GM10266 (cell line): ENCODE measurements around the gene PLD4.
"Not testable (repeated sequence)": the region's sequence is repeated elsewhere in the genome, so short reads cannot be mapped to it uniquely, and the experiment has no call there.

ENCODE experiments used
- DNase-seq: peaks from one replicate; pipeline ENCODE4 v3.0.0; 2012; ENCODE audit errors: extremely low spot score
- CTCF ChIP-seq: IDR thresholded peaks from 2 replicates; pipeline ENCODE4 v1.5.1; 2012; ENCODE audit warnings: mild to moderate bottlenecking, low read depth; ENCODE audit not compliant: control insufficient read depth, insufficient read depth; ENCODE audit errors: missing control alignments

Gene PLD4

DNA sequence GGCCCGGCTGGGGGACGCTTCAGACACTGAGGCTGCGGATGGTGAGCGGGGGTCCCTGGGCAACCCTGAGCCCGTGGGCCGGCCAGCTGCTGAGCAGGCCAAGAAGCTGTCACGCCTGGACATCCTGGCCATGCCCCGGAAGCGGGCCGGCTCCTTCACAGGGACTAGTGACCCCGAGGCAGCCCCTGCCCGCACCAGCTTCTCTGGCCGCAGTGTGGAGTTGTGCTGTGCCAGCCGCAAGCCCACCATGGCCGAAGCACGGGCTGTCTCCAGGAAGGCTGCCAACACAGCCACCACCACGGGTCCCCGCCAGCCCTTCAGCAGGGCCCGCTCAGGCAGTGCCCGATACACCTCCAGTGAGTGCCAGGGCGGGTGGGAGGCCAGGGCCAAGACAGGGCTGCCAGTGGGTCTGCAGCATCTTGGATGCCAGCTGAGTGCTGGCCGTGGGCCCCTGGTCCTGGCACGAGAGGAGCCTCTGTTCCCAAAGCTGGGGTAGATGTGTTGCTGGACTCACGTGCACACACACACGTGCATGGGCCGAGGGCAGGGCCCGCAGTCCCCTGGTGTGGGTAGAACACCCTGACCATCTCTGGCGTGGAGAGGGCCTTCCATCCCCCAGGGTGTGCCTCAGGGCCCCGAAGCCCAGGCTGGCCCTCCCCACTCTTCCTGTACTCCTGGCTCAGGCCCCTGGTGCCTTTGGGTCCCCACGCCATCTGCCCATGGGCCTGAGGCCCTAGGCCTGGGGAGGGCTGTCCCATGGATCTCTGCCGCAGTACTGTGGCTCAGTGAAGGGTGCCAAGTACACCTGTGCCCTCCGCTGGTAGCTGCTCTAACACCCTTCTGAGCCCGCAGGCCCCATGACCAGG lies 36.8 kb upstream of the PLD4 start:
- no peak for DNase-seq
- TF ChIP-seq CTCF: no peak

- no peak for DNase-seq
- no peak for TF ChIP-seq CTCF
Measured at GRCh38 chr14:104888489-104889374, 35.9 kb upstream of the PLD4 start.

DNA sequence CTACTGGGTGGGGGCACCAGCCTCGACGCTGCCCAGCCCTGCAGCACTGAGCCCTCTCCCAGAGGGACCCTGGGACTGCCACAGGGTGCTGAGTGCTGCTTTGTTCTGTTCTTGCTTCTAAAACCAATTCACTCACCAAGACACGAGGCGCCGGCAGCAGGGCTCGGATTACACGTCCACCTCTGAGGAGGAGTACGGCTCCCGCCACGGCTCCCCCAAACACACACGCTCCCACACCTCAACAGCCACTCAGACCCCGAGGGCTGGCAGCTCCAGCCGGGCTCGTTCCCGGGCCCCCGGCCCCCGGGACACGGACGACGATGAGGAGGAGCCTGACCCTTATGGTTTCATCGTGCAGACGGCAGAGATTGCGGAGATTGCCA lies 35.3 kb upstream of the PLD4 start:
- no peak for DNase-seq
- TF ChIP-seq CTCF: no peak

- not testable (repeated sequence) for DNase-seq
Measured at GRCh38 chr14:104890292-104890691, 34.4 kb upstream of the PLD4 start.

DNA sequence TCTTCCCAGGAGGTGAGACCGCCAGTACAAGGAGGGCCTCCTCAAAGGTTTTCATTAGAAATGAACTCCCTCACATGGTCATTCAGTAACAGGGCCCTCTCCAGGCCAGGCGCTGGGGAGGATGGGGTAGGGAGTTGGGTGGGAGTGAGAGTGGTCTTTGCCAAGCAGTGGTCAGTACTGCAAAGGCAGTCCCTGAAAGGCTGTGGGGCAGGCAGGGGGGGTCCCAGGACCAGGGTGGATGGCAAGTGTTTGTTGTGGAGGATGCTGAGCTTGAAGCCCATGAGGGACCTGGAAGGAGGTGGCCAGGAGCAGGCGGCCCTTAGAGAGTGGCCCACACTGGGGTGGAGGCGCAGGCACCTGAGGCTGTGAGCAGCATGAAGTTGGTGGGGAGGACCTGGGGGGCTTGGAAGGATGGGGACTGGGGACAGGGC lies 33.5 kb upstream of the PLD4 start:
- no peak for DNase-seq
- no peak for TF ChIP-seq CTCF

GRCh38 chr14:104891664-104892530 lies 32.8 kb upstream of the PLD4 start:
- DNase-seq: no peak
- TF ChIP-seq CTCF: no peak
